GM18502 (cell line): Measurements from ENCODE around the gene TAS2R1.

Source experiments
- ATAC-seq: cut with Tn5 transposase; IDR thresholded peaks from one replicate; pipeline ENCODE4 v1.9.1; 2021; ENCODE audit warnings: mild to moderate bottlenecking; ENCODE audit not compliant: unreplicated experiment, poor library complexity

Gene TAS2R1

DNA sequence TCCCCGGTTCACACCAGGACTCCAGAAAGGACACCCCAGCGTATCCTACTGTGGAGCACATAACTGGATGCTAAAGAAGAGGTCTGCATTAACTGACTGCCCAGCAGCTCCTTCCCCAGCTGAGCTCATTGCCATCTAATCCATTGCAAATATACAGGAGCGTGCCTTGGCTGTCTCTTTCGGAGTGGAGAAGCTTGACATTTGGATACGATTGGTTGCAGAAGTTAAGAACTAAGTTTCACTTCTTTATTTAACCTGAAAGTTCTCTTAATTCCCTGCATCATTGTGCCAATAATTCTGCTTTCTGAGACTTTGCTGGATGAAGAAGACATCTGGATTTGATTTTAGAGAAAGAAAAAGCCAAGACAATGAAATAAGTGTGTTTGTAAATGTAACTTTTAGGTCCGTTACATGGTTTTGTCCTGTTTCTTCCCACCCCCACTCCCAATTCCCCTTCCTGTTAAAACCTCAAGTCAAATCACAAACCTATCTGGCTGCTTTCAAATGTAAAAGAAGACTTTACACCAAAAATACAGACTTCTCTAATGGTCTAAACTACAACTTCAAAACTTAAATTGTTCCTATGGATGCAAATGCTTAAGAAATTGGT lies 33.9 kb downstream of the TAS2R1 start:
- no peak for ATAC-seq

DNA sequence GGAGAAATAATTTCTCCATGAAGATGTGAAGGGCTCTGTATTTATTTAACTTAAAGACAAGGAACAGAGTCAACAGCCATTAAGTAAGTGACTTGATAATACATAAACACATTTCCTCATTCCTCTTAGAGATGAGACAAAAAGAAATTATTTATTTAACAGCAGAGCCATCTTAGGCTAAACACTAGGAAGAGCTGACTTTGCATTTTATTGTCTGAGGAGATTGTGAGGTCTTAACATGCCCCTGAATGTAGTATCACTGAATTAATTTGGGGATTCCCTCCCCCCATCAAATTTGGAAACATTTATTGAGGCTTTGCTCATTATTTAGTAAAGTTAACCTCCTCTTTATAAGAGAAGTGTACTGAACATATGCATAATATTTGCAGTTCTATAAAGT lies 35.2 kb downstream of the TAS2R1 start:
- ATAC-seq: no peak

DNA sequence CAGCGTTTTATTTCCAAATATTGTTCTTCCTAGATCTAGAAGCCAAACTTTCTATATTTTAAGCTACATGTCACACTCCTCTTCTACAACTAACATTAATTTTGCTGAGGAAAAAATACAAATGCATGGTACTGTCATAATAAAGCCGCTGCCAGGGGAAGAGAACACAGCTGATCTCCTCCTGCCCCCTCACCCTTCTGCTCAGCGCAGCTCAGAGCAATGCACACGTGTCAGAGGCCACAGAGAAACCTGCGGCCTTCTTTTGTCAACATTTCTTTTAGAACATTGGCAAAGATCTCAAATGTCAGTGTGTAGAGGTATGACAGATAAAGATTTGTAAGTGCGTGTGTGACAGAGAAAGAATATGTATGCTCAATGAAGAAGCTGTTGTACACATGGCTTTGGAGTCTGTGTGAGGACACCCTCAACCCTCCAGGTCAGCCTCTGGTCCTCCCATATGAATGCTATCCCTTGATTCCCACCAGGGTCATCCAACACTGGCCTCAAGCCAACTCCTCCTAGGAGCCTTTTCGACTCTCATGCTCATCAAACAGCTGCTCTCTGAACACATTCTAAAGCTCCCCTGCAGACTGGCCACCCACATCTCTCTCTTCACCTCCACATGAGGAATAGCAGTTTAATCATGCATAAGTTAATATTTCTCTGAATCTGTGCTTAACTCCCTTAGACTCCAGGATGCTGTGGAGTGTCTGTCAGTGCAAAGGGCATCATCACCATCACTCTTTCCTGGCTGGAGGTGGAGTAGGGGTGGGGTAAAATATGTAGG lies 40.9 kb downstream of the TAS2R1 start:
- no peak for ATAC-seq

DNA sequence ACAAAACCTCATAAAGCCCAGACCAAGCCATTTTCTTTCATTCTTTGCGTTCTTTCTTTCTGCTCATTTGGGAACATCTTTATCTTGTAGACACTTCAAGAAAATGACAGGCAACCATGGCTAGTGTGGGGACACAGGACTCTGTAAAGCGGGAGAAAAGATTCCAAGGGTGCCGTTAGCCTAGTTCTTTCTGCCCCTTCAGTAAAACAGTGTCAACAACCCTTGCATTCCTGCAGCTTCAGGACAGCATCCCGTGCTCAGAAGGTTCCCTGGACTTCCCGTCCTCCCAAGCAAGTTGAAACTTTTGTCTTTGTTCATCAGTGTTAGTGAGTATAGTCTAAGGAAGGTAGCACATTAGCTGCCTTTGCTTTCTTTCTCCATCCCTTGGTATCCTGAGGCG lies 41.9 kb downstream of the TAS2R1 start:
- no peak for ATAC-seq

- no peak for ATAC-seq
Observed at GRCh38 chr5:9587135-9587534, 43.0 kb downstream of the TAS2R1 start.

DNA sequence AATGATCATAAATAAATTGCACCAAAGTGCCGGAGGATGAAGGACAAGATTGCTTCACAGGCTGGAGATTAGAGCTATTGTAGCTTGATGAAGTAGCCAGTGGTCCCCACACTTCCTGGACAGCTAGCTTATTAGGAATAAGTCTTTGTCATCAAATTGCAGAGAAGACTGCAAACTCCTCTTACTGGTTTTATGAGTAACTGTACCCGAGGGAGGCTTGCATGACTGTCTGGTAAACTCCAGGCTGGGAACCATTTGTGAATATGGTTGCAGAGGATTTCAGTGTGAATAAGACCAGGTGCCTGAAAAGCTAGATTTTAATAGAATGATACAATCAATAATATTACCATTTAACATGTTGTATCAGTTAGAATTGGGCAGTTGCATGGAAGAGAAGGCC lies 47.7 kb downstream of the TAS2R1 start:
- no peak for ATAC-seq
